Measurements from ENCODE around the gene ICA1.
"Not testable (repeated sequence)": the region's sequence is repeated elsewhere in the genome, so short reads cannot be mapped to it uniquely, and the experiment has no call there.

The ICA1 gene

DNA sequence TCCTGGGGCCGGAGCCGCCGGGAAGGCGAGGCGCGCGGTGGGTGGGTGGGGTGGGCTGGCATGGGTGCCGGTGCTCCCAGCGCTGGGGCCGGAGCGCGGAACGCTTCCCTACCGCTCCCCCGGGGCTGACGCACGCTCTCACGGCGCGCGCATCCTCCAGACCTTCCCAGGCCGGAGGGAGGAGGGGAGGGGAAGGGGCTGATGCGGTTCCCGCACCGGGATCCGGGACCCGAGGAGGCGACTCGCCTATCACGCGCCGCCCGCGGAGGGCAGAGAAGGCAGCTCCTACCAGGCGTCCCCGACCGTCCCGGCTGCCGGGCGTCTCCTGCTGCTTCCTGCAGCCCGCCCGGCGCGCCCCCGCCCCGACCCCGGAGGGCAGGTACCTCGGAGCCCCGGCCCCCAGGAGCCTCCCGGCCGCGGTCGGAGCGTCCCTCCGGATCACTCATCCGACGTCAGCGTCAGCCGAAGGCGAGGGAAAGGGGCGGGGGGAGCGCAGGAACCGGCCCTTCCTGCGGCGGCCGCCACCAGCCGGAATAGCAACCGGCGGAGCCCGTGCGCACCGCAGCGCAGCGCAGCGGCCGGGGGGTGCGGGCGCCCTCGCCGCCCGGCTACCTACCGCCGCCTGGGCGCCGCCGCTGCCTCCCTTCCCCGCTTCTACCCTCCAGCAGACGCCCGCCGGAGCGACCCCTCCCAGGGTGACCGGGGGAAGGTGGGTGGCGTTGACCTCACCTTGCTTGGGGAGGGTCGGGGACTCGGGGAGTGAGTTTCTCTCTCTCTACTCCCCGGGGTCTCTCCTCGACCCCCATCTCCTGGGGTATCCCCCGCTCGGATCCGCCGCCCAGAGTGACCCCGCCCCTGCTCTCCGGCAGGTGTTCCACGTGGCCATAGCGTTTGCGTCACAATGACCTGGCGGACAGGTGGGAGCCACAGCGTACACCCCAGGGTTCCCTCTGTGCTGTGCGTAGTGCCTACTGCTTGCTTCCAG is at the start of gene ICA1:
TSS of gene ICA1 (minus strand) at position 457 of the 985 bp plus-strand sequence. CDS start 26,241 bp downstream, outside the sequence.
- ATAC-seq: peak; percentile 60
- DNase-seq: peak; percentile 40

DNA sequence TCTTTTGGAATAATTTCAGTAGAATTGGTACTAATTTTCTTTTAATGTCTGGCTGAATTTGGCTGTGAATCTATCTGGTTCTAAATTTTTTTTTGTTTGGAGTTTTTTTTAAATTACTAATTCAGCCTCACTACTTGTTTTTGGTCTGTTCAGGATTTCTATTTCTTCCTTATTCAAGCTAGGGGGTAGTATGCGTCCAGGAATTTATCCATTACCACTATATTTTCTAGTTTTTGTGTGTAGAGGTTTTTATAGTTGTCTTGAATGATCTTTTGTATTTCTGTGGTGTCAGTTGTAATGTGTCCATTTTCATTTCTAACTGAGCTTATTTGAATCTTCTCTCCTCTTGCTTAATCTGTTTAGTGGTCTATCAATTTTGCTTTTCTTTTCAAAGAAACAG is 48.9 kb upstream of the ICA1 start:
- ATAC-seq (no peak), DNase-seq (no peak)

- ATAC-seq: no peak
- DNase-seq: no peak
These were observed 43.8 kb upstream of the ICA1 start for GRCh38 chr7:8305625-8306388.

DNA sequence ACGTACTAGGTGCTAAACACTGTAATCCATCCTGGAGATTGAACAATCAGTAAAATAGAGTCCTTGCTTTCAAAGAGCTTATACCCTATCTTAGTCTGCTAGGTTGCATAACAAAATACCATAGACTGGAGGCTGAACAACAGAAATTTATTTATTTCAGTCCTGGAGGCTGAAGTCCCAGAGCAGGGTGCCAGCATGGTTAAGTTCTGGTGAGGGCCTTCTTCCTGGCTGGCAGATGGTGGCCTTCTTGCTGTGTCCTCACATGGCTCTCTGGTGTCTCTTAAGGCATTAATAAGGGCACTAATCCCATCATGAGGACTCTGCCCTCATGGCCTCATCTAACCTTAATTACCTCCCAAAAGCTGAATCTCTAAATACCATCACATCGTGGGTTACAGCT is 43.1 kb upstream of the ICA1 start:
- no peak for DNase-seq
- ATAC-seq: no peak

- DNase-seq (no peak), ATAC-seq (no peak)
These were observed 42.0 kb upstream of the ICA1 start for GRCh38 chr7:8303904-8304528.

- DNase-seq, ATAC-seq: not testable (repeated sequence)
These were observed 35.1 kb upstream of the ICA1 start for GRCh38 chr7:8297023-8297422.

GRCh38 chr7:8296362-8296659 is 34.3 kb upstream of the ICA1 start:
- ATAC-seq (no peak), DNase-seq (no peak)

GRCh38 chr7:8295638-8296361 is 33.8 kb upstream of the ICA1 start:
- DNase-seq (peak; percentile 13), ATAC-seq (peak; percentile 68)

DNA sequence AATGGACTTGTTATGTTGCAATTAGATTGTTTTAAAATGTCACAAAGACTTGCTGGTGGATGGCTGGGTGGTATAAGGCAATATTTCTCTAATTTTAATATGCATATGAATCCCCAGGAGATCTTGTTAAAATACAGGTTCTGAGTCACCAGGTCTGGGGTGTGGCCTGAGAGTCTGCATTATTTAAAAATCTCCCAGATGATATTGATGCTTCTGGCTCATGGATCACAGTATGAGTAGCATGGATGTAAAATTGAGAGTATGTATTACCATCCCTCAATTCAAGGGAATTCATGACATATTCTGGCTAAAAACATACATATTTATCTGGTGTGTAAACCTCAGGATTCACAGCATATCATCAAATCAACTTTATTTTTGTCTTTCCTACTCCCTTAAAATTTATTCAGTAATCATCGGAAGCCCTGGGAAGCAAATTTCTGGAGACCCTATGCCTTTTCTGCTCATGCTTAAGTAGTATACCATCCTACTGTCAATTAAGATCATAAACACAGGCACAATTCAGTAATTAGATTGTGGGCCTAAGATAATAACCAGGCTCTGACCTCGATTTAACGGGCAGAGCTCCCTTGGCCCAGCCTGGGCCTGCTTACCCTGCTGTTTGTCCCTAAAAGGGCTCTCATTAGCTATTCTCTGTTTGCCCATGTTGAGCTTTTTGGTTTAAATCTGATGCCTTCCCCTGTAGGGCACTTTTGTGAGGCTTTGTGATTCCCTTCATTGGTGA is 29.6 kb upstream of the ICA1 start:
- no peak for DNase-seq
- ATAC-seq: no peak

GRCh38 chr7:8290645-8291308 is 28.8 kb upstream of the ICA1 start:
- DNase-seq: no peak
- ATAC-seq: no peak

DNA sequence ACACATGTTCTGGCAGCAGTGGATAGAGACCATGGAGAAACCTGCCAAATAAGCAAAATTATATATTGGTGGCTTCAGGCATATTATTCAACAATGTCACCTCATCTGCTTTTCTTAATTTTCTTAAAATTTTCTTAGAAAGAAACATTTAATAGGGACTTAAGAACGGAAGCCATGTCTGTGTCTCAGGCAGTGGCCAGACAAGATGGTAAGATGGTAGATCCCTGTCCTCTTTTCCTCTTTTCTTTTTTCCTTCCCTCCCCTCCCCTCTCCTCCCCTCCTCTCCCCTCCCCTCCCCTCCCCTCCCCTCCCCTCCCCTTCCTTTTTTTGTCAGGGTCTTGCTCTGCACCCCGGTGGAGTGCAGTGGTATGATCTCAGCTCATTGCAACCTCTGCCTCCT is 24.2 kb upstream of the ICA1 start:
- DNase-seq (no peak), ATAC-seq (no peak)

DNA sequence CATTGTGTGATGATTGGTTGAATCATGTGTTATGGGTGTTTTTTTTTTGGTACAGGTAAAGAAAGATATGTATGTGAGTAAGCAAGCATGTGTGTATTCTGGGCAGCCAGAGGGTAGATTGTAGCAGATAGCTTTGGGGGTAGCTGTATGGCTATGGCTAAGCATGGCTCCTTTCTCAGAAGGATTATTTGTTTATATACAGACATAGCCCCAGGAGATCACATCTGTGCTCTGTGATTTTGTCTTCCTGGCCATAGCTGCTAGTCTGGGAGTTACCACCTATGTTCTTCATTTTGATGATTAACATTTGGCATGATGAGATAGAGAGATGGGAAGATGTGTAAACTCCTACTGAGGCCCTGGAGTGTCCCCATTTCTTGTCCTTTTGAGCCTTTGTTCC is 23.2 kb upstream of the ICA1 start:
- DNase-seq (no peak), ATAC-seq (no peak)

DNA sequence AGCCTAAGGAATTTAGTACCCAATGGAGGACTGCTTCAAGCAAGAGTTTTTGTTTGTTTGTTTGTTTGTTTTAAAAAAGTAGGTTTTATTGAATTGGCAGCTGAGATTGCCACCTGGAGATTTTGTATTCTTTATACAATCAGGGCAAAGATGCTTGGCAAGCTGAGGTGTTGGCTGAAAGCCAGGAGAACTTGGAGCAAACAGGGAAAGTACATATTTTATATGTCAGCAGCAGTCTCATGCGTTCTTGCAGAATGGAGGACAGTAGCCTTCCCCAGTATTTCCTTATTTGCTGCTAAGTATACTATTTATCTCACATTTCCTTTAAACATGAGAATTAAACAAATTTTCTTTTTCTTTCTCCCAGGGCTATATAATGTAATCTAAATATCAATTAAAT is 22.6 kb upstream of the ICA1 start:
- ATAC-seq: no peak
- DNase-seq: no peak

DNA sequence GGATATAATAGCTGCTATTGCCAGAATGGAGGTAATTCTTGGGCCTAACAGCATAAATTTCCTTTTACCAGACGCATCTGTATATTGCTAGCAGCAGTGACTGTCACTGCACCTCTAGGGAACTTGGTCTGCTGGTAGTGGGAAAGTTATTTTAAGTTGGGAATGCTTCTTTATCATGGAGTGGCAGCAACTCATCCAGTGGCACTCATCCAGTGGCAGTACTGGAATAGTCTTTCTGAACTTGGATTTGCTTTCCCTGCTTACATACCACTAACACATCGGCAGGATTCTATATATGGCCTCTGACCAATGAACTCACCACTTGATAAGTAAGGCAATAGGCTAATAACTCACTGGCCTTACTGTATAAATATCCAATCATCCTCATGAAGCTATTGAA is 22.0 kb upstream of the ICA1 start:
- DNase-seq (no peak), ATAC-seq (no peak)

DNA sequence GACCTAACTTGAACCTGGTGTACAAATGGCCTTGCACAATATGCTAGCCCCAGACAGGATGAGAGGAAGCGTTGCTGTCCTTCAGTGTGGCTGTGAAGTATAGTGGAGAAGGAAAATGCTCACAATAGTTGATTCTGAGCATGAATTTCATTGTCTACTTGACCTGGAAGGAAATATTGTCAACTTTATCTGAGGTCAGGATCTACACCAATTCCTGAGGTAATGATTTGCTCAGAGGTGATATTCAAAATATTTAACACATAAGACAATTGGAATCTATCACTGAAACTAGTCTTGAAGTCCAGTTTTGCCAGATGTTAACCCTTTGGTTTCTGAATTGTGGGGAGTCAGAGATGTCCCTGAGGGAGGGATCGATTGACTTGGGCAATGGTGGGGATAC is 20.9 kb upstream of the ICA1 start:
- no peak for ATAC-seq
- no peak for DNase-seq

DNA sequence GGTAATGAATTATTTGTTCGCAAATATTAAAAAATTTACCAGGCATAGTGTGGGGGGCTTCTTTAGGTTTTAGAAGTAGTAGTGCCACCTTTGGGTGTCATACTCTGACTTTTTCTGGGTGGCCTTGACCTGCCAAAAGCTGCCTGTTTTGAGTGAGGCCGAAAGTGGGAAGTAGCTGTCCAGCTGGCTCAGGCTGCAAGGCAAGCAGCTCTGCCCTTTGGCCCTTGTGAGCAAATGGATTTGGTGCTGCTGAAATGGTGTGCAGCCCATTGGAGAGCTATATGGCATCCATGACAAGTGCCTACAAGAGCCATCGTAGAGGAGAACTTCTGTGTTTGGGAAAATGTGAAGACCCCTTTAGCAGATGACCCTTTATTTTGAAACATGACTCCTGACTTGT is 20.2 kb upstream of the ICA1 start:
- DNase-seq (no peak), ATAC-seq (no peak)

DNA sequence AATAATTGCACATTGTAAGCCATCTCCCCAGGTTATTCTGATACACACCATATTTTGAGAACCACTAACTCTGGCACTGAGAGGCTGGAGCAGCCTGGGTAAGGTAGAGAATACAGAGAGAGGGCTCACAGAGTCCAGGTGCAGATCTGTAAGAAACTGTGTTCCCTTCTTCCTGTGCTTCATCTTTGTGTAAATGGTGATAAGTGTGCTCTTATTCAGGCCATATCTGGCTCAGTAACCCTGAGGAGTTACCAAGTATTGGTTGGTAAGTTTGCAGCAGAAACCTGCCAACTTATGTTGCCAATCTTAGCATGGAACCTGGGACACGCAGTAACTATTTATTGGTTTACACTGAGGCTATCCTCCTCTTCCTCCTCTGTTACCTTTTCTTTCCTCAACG is 16.2 kb upstream of the ICA1 start:
- ATAC-seq: no peak

GRCh38 chr7:8277394-8277982 is 15.5 kb upstream of the ICA1 start:
- no peak for ATAC-seq

More for the DNA sequence above, 16.2 kb upstream of the ICA1 start:
- no peak for DNase-seq

DNA sequence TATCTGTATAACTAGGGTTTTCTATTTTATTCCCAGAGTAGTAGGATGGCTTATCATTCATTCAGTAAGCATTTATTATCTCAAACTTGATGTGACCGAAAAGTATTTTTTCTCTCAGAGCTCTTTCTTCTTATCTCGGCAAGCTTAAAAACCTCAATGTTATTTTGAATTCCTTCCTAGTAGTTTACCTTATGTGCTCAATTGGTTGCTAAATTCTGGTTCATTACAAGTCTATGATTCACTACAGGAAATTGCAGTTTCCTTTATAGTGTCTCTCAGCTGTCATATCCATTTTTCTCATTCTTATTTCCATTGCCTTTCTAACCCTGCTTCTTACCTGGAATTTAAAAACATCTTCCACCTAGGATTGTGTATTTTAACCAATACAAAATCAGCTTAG is 12.6 kb upstream of the ICA1 start:
- no peak for DNase-seq
- no peak for ATAC-seq

More at GRCh38 chr7:8277394-8277982, 15.5 kb upstream of the ICA1 start:
- no peak for DNase-seq

- DNase-seq (no peak), ATAC-seq (no peak)
These were observed 10.0 kb upstream of the ICA1 start for GRCh38 chr7:8271960-8272359.

GRCh38 chr7:8263048-8263447 is 1.1 kb upstream of the ICA1 start:
- DNase-seq: no peak
- no peak for ATAC-seq

Data from stimulated activated naive CD8-positive, alpha-beta T cell treated with anti-CD3 and anti-CD28 coated beads, Interleukin-15, Interleukin-2, amounts not matched to agents 100 U/mL and 50 U/mL, for 24 hours (primary cell).